Activated CD4-positive, alpha-beta T cell treated with anti-CD3 and anti-CD28 coated beads, Interleukin-2, amount 50 U/mL, for 48 hours (primary cell): ENCODE results near the gene CAND2.

Source experiments
- DNase-seq, 2 experiments: peaks; one replicate each; pipeline ENCODE4 v3.0.0-alpha.2; 2020

The CAND2 gene

DNA sequence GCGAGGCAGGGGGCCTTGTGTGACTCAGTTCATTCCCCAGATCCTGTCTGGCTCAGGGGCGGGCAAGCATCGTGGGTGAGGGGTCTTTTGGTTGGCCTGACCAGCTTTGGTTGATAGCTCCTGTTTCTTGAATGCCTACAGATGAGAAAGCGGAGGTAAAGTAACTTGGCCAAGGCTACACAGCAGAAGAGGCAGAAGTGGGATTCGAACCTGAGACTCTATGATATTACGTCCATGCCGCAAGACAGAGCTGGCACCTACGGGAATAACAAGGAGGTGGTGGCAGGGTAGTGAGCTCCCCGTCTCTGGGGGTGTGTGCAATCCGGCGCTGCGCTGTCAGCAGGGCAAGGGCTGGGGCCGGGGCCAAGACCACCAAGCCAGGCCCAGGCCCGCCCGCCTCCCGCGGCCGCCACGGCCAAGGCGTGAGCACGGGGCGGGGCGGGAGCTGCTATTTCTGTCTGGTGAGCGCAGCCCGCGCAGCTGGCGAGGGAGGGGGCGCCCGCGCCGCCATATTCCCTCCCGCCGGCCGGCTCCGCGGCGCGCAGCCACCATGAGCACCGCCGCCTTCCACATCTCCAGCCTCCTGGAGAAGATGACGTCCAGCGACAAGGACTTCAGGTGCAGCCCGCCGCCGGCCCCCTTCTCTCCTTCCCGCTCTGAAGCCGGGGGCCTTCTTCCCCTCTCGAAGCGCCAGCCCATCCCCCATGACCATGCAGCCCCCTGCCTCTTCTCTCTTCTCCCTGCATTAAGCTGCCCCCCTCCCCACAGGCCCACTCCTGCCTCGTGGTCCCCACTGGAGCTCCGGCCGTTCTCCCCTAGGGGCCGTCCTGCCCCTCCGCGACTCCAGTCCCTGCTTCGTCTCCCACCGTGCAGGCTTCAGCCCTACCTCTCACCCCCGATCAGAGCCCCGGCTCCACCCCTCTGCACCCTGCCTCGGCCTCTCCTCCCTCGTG lies at the start of gene CAND2:
Gene CAND2, plus strand, starts transcription at position 510 of the 953 bp plus-strand sequence. Its CDS starts 41 bp downstream, at position 551.
- peak; percentile 29 to 47 for DNase-seq

DNA sequence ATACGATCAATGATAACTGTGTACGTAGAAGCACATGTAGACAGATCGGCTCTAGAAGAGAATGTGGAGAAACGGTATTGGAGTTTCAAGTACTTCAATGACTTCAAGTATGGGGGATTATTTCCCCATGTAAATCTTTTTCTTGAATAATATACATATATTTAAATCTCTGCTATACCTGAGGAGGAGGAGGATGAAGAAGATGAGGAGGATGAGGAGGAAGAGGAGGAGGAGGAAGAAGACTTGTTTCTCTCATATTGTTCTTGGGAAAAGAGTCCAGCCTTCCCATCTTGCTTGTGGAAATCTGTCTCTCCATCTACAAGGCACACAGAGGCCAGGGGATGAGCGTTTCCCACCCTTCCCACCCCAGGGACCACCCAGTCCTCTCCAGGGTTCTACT lies 48.0 kb upstream of the CAND2 start:
- no peak for DNase-seq

DNA sequence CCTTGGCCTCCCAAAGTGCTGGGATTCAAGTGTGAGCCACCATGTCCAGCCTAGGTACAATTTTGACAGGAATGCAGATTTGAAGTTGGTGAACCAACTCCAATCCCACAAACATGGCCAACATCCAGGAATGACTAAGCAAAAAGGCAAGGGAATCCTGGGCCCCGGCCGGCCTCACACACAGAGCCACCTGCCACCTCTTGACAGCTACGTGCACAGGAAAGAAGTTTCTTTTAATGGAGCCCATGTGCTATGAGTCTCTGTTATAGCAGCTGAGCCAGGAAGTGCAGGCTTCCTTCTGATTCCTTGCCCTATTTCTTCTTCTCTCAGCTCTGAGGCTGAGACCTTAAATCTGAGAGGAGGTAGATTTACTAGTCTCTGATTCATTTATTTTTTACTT lies 46.3 kb upstream of the CAND2 start:
- no peak for DNase-seq

DNA sequence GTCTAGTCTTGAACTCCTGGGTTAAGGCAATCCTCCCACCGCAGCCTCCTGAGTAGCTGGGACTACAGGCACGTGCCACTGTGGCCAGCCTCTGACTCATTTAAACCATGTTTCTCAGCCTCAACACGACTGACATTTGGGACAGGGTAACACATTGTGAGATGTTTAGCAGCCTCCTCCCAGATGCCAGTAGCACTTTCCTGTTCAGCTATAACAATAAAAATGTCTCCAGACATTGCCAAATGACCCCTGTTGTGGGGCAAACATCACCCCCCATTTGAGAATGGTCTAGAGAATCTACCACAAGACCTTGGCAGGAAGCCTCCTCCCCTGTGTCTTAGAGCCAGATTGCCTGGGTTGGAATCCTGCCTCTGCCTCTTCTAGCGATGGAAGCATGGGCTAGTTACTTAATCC lies 45.8 kb upstream of the CAND2 start:
- DNase-seq = peak; percentile 42 to 54

DNA sequence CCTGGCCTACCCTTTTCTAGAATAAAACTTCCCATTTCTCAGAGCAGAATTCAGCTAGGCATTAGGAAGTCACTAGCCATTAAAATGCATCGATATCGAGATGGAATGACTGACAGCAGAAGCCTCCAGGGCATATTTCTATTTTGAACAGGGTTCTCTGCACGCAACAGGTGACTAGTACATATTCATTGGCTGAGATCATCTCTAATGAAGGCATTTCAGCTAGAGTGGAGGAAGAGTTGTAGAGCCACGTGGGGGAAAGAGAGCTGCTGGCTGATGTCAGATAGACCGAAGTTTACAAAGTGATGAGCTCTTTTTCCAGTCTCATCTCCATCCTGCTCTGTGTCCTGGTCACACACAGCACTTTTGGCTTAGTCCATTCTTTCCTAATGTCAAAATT lies 44.9 kb upstream of the CAND2 start:
- no peak for DNase-seq

DNA sequence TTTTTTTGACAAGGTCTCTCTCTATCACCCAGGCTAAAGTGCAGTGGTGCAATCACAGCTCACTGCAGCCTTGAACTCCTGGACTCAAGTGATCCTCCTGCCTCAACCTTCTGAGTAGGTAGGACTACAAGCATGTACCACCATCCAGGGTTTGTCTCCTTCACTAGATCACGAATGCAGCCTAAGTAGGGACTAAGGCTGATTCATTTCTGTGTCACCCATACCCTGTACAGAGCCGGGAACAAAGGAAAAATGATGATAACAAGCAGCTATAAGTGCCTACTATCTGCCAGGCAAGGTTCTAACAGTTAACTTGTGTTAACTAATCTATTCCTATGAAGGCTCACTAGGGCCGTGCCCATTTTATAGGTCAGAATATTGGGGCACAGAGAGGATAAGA lies 44.4 kb upstream of the CAND2 start:
- no peak for DNase-seq

DNA sequence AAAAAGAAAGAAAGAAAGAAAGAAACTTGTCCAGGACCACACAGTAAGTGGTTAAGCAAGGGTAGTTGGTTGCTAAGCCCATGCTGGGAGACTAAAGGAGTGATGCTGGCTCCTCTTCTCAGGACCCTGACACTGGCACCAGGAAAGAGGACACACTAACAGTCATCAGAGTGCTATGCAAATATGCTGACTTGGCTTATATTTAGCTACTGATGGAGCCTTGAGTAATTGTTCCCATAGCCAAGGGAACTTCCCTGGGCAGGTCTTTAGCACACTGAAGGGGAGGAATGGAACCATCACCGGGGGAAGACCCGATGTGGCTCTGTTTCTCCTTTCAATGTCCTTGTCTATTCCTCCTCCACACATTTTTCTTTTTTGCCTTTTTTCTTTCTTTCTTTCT lies 43.7 kb upstream of the CAND2 start:
- DNase-seq = no peak

DNA sequence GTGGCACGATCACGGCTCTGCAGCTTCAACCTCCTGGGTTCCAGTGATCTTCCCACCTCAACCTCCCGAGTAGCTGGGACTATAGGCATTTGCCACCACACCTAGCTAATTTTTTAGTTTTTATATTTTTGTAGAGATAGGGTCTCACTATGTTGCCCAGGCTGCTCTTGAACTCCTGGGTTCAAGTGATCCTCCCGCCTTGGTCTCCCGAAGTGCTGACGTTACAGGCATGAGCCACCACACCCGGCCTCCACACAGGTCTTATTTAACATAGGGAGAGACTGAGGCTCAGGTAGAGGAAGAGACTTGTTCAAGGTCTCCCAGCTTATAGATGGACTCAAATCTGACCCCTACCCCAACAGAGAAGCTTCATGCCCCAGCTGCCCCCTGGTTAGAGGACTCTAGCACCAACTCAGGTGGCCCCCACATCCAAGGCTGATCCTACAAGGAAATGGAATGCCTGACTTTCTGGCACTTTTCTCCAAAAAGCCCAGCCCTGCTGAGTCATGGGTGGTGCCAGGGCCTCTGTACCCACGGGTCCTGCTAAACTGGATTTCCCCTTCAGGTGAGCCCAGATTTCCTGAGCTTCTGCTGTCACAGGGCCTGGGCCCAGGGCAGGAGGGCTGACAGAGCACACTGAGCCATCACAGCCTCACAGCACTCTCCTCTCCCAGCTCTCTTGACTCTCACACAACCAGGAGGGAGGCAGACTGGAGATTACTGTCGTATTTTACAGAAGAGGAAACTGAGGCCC lies 43.0 kb upstream of the CAND2 start:
- no peak for DNase-seq

DNA sequence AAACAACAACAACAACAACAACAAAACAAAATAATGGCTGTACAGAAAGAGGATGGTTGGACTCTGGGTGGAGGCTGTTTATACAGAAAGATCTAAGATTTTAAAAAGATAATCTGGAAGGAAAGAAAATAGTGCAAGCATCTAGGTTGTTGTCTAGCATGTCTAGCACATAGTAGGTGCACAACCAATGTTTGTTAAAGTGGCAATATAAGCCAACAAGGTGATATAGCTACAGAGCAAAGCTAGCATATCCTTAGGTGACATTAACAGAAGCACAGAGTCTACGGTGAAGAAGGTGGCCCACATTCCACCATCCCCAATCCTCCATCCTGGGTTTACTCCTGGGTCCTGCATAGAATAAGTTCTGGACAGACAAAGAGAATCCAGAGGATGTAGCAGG lies 42.2 kb upstream of the CAND2 start:
- no peak for DNase-seq

DNA sequence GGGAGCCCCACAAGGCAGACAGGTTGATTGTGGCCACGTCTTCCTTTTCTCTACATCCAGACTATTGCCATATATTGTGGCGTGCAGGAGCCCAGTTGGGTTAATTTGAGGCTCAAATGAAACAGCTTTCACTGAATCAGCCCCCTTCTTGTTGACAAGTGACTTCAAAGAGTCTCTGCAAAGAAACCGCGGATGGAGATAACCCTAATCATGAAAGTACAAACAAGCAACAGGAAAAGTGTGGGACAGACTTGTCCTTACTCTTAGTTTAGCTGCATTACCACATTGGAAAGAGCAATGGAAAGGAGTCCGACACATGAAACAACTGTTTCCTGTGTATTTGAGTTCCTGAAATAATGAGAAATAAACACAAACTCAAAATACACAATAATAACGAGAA lies 40.7 kb upstream of the CAND2 start:
- no peak for DNase-seq

DNA sequence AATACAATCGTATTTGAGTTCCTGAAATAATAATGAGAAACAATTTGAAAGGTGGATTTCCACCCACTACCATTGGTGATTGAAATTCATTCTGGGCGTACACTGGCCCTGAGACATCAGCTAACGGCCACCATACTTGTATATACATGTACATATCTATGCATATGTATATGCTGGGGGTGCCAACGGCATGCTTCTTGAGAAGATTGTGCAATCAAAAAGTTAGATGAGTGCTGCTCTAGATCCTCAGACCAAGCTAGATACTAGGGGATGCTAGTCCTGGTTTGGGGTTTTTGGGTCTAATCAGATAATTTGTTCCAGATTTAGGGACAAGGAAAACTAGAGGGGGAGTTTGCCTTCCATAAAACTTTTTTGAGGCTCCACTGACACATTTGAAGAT lies 40.3 kb upstream of the CAND2 start:
- no peak for DNase-seq

DNA sequence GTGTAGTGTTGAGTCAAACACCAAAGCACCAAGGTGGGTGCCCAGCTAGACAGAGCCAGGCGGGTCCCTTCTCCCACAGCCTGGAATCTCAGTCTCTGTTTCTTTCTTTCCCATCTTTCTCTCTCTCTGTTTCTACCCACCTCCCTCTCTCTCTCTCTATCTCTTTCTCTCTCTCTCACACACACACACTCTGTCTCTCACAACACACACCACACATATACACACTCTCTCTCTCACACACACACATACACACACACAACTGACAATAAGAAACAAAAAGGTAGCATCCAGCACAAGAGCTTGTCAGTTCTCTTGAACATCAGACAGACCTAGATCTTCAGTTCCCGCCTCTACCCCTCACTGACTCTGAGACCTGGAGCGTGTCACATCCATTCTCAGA lies 39.8 kb upstream of the CAND2 start:
- no peak for DNase-seq

DNA sequence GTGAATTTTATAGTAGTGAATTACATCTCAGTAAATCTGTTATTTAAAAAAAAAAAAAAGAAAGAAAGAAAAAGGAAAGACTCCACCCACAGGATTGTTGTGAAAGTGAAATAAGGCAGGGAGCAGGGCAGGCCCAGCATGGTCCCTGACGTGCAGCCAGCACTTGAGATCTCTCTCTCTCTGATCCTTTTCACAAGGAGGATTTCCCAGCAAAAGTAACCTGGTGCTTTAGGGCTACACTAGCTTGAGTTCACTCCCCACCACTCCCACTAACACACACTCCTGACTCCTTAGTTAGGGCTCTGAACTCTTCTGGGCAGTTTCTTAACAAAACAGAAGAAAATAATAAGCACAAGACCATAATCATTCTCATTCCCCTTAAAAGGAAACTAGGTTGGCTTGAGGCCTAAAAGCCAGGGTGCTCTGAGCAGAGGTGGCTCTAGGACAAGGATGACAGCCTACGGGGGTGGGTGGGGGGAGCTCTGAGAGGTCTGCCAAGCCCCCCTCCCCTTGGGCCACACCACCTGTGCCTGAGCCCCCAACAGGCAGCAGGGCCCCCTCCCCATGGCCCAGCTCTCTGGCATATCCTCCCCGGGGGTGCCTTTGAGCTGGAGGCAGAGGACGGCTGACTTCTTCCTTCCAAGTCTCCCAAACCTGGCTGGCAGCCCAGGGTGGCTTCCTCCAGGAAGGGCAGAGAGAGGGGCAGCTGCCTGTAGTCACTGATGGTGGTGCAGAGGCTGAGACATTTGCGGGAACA lies 38.3 kb upstream of the CAND2 start:
- DNase-seq = no peak

DNA sequence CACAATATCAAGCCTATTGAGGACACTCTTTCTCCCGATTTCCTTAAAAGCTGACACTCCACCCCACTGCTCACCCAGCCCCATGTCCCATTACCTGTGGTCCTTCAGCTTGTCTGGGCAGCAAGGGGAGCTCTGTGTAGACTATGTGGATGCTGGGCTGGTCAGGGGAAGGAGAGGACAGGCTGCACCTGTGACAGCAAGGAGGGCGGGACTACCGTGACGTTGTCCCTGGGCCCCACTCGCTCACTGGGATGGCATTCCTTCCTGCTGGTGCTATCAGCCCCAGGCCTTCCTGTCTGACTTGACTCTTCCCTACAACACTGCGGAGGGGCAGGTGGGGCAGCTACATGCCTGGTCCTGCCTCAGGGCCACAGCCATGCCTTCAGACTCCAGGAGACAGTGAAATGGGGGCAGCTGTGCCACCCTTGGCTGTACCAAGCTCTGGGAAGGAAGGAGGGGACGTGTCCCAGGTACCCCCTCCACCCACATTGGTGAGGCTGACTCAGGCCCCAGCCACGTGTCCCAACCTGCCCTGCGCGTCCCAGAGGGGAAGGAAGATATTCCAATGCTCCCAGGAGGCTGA lies 37.3 kb upstream of the CAND2 start, which contains the start of gene TMEM40:
Gene TMEM40, minus strand, starts transcription at position 163 of the 583 bp plus-strand sequence. CDS start 9,427 bp downstream, outside the sequence.
- DNase-seq = no peak

DNA sequence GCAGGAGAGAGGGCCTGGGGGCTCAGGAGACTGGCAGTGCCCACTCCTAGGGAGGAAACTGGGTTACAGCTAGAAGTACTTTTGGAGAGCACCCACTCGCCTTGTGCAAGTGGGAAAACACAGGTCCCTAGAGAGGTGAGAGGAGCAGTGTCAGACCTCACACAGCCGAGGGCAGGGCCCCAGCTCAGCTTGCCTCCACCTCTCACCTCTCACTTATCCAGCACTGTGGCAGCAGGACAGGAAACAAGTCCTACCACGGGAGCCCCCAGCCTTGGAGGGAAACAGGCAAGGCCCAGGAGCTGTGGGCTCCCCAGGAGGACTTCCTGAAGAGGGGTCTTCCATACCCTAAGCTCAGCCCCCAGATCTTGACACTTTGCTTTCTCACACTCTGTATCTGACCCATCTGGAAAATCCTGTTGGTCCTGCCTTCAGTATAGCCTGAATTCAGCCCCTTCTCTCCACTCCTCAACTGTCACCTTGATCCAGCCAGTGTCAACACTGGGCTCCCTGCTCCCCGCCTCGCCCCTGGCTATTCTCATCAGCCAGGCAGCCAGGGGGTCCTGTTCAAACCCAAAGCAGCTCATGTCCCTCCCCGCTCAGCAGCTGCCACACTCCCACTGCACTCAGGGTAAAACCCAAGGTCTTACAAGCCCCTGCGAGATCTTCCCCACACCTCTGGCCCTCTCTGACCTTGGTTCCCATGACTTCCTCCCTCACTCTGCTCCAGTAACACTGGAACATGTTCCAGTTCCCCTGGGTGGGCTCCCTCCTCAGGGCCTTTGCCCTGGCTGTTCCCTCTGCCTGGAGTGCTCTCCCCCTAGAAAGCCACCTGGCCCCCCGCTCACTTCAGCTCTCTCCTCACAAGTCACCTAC lies 36.6 kb upstream of the CAND2 start:
- DNase-seq = no peak

DNA sequence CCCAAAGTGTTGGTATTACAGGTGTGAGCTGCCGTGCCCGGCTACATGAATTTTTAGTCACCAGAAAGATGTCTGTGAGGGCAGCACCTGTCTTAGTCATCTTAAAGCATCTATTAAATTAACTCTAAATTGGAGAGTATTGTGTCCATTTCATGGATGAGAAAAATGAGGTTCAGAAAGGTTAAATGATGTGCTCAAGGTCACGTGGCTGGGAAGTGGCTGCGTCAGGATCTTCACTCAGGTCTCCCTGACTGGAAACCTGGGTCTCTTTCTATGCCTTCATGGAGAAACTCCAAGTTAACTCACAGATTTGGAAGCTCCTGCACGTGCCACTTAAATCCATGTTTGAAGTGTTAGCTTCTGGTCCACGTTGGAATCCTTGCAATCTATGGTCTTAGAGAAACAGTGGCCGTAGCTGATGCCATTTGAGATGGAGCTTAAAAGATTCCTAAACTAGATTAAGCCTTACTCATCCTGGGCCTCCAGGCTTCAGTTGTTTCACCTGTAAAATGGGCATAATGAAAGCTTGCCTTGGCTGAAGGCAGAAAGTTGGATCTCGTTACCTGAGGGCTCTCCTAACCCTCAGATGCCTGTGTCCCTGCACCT lies 32.2 kb upstream of the CAND2 start:
- DNase-seq = no peak

DNA sequence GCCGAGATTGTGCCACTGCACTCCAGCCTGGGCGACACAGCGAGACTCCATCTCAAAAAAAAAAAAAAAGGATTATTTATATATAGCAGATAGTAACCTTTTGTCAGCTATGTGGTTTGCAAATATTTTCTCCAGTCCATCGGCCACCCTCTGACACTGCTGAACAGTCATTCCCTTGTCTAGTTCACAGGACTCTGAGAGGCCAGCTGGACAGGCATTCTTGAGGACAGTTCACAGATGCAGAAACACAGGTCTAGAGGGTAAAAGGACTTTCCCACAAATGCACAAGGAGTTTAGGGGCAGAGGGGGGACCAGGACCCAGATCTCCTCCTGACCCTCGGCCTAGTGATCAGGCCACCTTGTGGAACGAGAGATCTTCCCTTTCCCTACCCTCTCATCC lies 29.9 kb upstream of the CAND2 start:
- no peak for DNase-seq

DNA sequence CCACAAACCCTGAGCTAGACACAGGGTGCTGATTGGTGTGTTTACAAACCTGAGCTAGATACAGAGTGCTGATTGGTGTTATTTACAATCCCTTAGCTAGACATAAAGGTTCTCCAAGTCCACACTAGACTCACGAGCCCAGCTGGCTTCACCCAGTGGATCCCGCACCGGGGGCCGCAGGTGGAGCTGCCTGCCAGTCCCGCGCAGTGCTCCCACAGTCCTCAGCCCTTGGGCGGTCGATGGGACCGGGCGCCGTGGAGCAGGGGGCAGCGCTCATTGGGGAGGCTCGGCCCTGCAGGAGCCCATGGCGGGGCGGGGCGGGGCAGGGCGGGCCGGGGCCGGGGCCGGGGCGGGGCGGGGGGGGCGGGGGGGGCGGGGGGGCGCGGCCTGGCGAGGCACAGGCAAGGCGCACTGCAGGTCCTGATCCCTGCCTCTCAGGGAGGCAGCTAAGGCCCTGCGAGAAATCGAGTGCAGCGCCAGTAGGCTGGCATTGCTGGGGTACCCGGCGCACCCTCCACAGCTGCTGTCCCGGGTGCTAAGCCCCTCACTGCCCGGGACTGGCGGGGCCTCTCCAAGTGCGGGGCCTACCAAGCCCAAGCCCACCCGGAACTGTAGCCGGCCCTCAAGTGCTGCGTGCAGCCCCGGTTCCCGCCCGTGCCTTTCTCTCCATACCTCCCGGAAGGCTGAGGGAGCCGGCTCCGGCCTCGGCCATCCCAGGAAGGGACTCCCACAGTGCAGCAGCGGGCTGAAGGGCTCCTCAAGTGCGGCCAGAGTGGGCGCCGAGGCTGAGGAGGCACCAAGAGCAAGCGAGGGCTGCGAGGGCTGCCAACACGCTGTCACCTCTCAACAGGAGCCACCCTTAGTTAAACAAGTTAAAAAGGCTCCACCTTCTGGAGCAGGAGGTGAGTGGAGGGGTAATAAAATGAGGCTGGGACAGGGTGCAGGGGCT lies 27.6 kb upstream of the CAND2 start:
- no peak for DNase-seq

DNA sequence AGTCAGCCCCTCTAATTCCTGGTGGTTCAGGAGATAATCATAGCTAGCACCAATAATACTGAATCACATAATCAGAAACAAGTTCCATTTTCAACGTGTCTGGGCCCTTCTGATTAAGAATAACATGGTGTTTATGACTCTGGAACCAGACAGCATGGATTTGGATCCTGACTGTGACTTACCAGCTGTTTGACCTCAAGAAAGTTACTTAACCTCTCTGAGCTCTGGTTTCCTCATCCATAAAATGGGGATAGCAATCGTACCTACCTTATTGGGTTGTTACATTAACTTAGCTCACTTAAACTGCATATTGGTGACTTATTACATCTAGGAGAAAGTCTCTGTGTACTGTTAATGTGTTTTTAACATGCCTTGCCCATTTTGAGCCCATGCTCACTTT lies 26.7 kb upstream of the CAND2 start:
- DNase-seq = no peak

DNA sequence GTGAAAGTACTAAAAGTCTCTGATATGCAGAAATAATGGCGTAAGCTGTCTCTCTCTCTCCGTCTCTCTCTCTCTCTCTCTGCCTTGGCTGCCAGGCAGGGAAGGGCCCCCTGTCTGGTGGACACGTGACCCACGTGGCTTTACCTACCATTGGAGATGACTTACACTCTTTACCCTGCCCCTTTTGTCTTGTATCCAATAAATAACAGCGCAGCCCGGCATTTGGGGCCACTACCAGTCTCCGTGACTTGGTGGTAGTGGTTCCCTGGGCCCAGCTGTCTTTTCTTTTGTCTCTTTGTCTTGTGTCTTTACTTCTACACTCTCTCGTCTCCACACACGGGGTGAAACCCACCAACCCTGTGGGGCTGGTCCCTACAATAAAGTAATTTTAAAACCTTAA lies 25.2 kb upstream of the CAND2 start:
- DNase-seq = no peak
